Esophagus squamous epithelium (tissue), 4 donors: ENCODE results near the gene APBA2.

ENCODE experiments used
- CTCF ChIP-seq, 6 experiments: fragments of 450-650 bp in 4 of 6; fragments of 200-600 bp in 2 of 6; sonication (generic) in 2 of 6; IDR thresholded peaks; one replicate each; pipeline ENCODE4 v1.5.1; 2016 to 2019; ENCODE audit warnings: antibody characterized with exemption in 6 of 6, mild to moderate bottlenecking in 4 of 6, moderate library complexity in 4 of 6
- POLR2A ChIP-seq, 4 donors: fragments of 450-650 bp; IDR thresholded peaks; one replicate each; pipeline ENCODE4 v1.6.1; 2017; ENCODE audit warnings: antibody characterized with exemption in 4 of 4, mild to moderate bottlenecking in 4 of 4, moderate library complexity in 3 of 4

- TF ChIP-seq CTCF (IDR thresholded peaks at IDR 0.05) (no peak), POLR2A (IDR thresholded peaks at IDR 0.05) (no peak)
Measured at GRCh38 chr15:28876131-28876844, 9.5 kb upstream of the APBA2 start.
